GM13976 (cell line): ENCODE measurements around the gene WNK4.
"Not testable (repeated sequence)": the region's sequence is repeated elsewhere in the genome, so short reads cannot be mapped to it uniquely, and the experiment has no call there.

Experiments
- DNase-seq: peaks from one replicate; pipeline ENCODE4 v3.0.0; 2012; ENCODE audit warnings: low spot score
- CTCF ChIP-seq: IDR thresholded peaks from 2 replicates; pipeline ENCODE4 v1.5.1; 2012; ENCODE audit warnings: borderline replicate concordance, mild to moderate bottlenecking; ENCODE audit not compliant: insufficient read depth; ENCODE audit errors: extremely low read depth, missing control alignments, control extremely low read depth
- in situ Hi-C: fragments of 300-500 bp; cut with MboI; formaldehyde crosslinking; loops from one replicate; pipeline ENCODE4 v1.12.0; 2022; ENCODE audit warnings: low sequenced_read_pairs, mixed read lengths, inconsistent platforms; ENCODE audit not compliant: unreplicated experiment

WNK4 gene

GRCh38 chr17:42759982-42760651, 20.3 kb upstream of the WNK4 start:
- DNase-seq: peak; percentile 52
- in situ Hi-C loops: no loop called here
- no peak for TF ChIP-seq CTCF

- in situ Hi-C loops: no loop called here
- TF ChIP-seq CTCF: no peak
- peak; percentile 66 for DNase-seq
Measured at GRCh38 chr17:42760652-42761581, 19.5 kb upstream of the WNK4 start, which contains the start of gene RAMP2. RAMP2 (plus strand) TSS chr17:42761227; CDS start chr17:42761262, 35 bp downstream.

DNA sequence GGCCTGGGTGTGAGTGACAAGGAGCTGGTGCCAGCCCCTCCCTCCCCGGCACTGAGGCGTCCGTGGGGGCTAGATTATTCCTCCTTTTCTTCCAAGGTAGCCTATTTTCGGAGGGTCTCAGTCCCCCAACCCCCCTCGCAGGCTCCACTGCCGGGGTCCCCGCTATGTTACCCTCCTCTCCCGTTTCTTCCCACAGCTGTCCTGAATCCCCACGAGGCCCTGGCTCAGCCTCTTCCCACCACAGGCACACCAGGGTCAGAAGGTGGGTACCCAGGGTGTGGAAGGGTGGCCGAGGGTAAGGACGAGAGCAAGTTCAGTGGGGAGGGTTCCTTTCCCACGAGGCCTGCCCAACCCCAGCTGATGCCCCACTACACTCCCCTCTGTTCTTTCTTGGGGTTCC, 18.8 kb upstream of the WNK4 start:
- in situ Hi-C loops: no loop called here
- no peak for DNase-seq
- no peak for TF ChIP-seq CTCF

DNA sequence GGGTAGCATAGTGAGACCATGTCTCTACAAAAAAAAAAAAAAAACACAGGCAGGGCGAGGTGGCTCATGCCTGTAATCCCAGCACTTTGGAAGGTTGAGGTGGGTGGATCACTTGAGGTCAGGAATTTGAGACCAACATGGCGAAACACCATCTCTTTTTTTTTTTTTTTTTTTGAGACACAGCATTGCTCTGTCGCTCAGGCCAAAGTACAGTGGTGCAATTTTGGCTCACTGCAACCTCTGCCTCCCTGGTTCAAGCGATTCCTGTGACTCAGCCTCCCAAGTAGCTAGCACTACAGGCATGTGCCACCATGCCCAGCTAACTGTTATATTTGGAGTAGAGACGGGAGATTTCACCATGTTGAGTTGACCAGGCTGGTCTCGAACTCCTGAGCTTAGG, 14.3 kb upstream of the WNK4 start:
- no peak for TF ChIP-seq CTCF
- in situ Hi-C loops: no loop called here

GRCh38 chr17:42767512-42767911, 12.9 kb upstream of the WNK4 start:
- TF ChIP-seq CTCF: no peak
- no peak for DNase-seq
- in situ Hi-C loops: no loop called here

More for the DNA sequence above, 14.3 kb upstream of the WNK4 start:
- DNase-seq: no peak

DNA sequence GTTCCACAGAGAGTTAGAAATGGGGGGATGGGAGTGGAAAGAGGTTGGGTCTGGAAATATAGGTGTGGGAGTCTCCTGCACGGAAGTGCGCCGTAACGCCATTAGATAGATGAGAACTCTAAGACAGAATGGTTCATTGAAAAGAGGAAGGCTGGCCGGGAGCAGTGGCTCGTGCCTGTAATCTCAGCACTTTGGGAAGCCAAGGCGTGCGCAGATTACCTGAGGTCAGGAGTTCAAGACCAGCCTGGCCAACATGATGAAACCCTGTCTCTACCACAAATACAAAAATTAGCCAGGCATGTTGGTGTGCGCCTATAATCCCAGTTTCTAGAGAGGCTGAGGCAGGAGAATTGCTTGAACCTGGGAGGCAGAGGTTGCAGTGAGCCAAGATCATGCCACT, 12.4 kb upstream of the WNK4 start:
- DNase-seq, in situ Hi-C loops: not testable (repeated sequence)

DNA sequence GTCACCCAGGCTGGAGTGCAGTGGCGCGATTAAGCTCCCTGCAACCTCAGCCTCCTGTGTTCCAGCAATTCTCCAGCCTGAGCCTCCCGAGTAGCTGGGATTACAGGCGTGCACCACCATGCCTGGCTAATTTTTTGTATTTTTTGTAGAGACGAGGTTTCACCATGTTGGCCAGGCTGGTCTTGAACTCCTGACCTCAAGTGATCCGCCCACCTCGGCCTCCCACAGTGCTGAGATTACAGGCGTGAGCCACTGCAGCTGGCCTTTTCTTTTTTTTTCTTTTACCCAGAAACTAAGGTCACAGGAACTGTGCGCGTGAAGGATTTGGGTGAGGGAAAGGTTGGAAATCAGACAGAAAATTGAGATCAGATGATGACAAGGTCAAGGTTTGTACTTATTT, 10.4 kb upstream of the WNK4 start:
- DNase-seq, in situ Hi-C loops: not testable (repeated sequence)
